ENCODE measurements around the gene PSMC3IP.

The PSMC3IP gene

DNA sequence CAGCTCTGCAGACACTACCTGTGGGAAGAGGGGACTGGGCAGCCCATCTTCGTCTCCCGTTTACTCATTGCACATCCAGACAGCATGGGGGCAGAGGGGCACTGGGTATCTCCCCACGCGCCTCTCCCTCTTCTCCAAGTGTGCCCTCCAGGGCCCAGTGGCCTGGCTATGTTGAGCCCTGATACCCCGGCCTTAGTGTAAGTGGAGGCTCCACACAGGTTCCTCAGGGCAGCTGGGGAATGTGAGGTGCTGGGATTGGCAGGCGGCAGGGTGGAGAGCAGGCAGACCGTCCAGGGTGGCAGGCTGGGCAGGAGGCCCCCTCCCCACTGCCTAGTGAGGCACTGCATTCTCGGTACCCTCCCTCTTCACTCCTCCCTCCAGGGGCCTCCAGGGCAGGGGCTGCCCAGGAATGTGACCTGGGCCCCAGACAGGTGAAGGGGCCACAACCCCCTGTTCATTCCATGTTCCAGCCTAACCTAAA, 54.7 kb downstream of the PSMC3IP start:
- CTCF ChIA-PET: interaction anchor here (0.6 to 0.7 kb wide), 2 partner anchors 15 to 116 kb away, joined by 3 to 4 read pairs; no protein-coding TSS in a partner anchor

More for the DNA sequence above, 54.7 kb downstream of the PSMC3IP start:
- Histone ChIP-seq H3K4me3 (ENCODE audit: low read depth, low read length) (no peak overlapping the region), H3K36me3 (ENCODE audit: control insufficient read depth in 2 of 2, insufficient read depth in 1 of 2, low read length in 2 of 2) (peaks cover 0 to 45% of the 10 kb centered on the region in 2 experiments; a peak in 1 of 3 replicates), H3K27ac (ENCODE audit: extremely low read depth, low read depth, low read length) (no peak overlapping the region), H3K4me1 (ENCODE audit: control insufficient read depth, insufficient read depth, low read length) (peaks cover 25% of the 10 kb centered on the region), H3K9me3 (ENCODE audit: control insufficient read depth, insufficient read depth, low read depth, low read length) (no peaks in the 10 kb centered on the region)
- POLR2A ChIA-PET: no interaction called here
- TF ChIP-seq ZBTB8A (tag by site-specific recombination; IDR thresholded peaks at IDR 0.05): no peak
- no peak for TF ChIP-seq ZNF302 (tag by site-specific recombination; IDR thresholded peaks at IDR 0.05; ENCODE audit: low read depth)
- no peak for TF ChIP-seq ZFHX2 (tag by site-specific recombination; conservative IDR thresholded peaks at IDR 0.05)
- no peak for TF ChIP-seq ZNF529 (tag by site-specific recombination; IDR thresholded peaks at IDR 0.05; ENCODE audit: insufficient replicate concordance)
- TF ChIP-seq, protein P1, sequence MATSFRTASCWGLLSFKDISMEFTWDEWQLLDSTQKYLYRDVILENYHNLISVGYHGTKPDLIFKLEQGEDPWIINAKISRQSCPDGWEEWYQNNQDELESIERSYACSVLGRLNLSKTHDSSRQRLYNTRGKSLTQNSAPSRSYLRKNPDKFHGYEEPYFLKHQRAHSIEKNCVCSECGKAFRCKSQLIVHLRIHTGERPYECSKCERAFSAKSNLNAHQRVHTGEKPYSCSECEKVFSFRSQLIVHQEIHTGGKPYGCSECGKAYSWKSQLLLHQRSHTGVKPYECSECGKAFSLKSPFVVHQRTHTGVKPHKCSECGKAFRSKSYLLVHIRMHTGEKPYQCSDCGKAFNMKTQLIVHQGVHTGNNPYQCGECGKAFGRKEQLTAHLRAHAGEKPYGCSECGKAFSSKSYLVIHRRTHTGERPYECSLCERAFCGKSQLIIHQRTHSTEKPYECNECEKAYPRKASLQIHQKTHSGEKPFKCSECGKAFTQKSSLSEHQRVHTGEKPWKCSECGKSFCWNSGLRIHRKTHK (tag by site-specific recombination; IDR thresholded peaks at IDR 0.05): no peak
- no peak for TF ChIP-seq ZFP3 (tag by site-specific recombination; IDR thresholded peaks at IDR 0.05; ENCODE audit: low read depth)
- no peak for TF ChIP-seq ZNF341 (tag by site-specific recombination; IDR thresholded peaks at IDR 0.05; ENCODE audit: low read depth)
